HepG2 (cell line): ENCODE results near the gene GGCT.

Experiments
- ATAD3A ChIP-seq: sonication (generic); formaldehyde crosslinking; IDR thresholded peaks from 2 replicates; pipeline ENCODE4 v1.4.0; 2020; ENCODE audit warnings: missing genetic modification reagents
- CHD2 ChIP-seq: IDR thresholded peaks from 2 replicates; pipeline ENCODE4 v1.6.1; 2011; ENCODE audit warnings: low read depth, low read length, improper control_type of control experiment
- ETV6 ChIP-seq: sonication (generic); formaldehyde crosslinking; conservative IDR thresholded peaks from 2 replicates; pipeline ENCODE4 v1.4.0; 2020; ENCODE audit warnings: missing genetic modification reagents
- SMC3 ChIP-seq: IDR thresholded peaks from 2 replicates; pipeline ENCODE4 v1.6.1; 2011; ENCODE audit warnings: low read length, improper control_type of control experiment
- ZNF180 ChIP-seq: sonication (generic); formaldehyde crosslinking; IDR thresholded peaks from 2 replicates; pipeline ENCODE4 v1.4.0; 2020; ENCODE audit warnings: low read depth, missing genetic modification reagents, borderline replicate concordance
- ZNF768 ChIP-seq: sonication (generic); formaldehyde crosslinking; IDR thresholded peaks from 2 replicates; pipeline ENCODE4 v1.4.0; 2020; ENCODE audit warnings: missing genetic modification reagents
- TF ChIP-seq, protein P1 (sequence below): sonication (generic); formaldehyde crosslinking; IDR thresholded peaks from 2 replicates; pipeline ENCODE4 v1.5.0; 2020; ENCODE audit warnings: mild to moderate bottlenecking, missing genetic modification reagents, moderate library complexity
- TF ChIP-seq, protein P2 (sequence below): fragments of 450-650 bp; IDR thresholded peaks from 2 replicates; pipeline ENCODE4 v1.6.1; 2017; ENCODE audit warnings: mild to moderate bottlenecking
- TF ChIP-seq, protein P3 (sequence below): sonication (generic); formaldehyde crosslinking; IDR thresholded peaks from 2 replicates; pipeline ENCODE4 v1.4.0; 2020; ENCODE audit warnings: missing genetic modification reagents

GRCh38 chr7:30546596-30546995, 42.0 kb upstream of the GGCT start:
- TF ChIP-seq, protein P1, sequence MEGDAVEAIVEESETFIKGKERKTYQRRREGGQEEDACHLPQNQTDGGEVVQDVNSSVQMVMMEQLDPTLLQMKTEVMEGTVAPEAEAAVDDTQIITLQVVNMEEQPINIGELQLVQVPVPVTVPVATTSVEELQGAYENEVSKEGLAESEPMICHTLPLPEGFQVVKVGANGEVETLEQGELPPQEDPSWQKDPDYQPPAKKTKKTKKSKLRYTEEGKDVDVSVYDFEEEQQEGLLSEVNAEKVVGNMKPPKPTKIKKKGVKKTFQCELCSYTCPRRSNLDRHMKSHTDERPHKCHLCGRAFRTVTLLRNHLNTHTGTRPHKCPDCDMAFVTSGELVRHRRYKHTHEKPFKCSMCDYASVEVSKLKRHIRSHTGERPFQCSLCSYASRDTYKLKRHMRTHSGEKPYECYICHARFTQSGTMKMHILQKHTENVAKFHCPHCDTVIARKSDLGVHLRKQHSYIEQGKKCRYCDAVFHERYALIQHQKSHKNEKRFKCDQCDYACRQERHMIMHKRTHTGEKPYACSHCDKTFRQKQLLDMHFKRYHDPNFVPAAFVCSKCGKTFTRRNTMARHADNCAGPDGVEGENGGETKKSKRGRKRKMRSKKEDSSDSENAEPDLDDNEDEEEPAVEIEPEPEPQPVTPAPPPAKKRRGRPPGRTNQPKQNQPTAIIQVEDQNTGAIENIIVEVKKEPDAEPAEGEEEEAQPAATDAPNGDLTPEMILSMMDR = no peak
- TF ChIP-seq SMC3 (no peak), ETV6 (CRISPR knock-in tag) (no peak), ATAD3A (no peak), ZNF180 (CRISPR knock-in tag) (no peak), CHD2 (no peak), ZNF768 (no peak)
- TF ChIP-seq, protein P2, sequence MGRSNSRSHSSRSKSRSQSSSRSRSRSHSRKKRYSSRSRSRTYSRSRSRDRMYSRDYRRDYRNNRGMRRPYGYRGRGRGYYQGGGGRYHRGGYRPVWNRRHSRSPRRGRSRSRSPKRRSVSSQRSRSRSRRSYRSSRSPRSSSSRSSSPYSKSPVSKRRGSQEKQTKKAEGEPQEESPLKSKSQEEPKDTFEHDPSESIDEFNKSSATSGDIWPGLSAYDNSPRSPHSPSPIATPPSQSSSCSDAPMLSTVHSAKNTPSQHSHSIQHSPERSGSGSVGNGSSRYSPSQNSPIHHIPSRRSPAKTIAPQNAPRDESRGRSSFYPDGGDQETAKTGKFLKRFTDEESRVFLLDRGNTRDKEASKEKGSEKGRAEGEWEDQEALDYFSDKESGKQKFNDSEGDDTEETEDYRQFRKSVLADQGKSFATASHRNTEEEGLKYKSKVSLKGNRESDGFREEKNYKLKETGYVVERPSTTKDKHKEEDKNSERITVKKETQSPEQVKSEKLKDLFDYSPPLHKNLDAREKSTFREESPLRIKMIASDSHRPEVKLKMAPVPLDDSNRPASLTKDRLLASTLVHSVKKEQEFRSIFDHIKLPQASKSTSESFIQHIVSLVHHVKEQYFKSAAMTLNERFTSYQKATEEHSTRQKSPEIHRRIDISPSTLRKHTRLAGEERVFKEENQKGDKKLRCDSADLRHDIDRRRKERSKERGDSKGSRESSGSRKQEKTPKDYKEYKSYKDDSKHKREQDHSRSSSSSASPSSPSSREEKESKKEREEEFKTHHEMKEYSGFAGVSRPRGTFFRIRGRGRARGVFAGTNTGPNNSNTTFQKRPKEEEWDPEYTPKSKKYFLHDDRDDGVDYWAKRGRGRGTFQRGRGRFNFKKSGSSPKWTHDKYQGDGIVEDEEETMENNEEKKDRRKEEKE = no peak
- TF ChIP-seq, protein P3, sequence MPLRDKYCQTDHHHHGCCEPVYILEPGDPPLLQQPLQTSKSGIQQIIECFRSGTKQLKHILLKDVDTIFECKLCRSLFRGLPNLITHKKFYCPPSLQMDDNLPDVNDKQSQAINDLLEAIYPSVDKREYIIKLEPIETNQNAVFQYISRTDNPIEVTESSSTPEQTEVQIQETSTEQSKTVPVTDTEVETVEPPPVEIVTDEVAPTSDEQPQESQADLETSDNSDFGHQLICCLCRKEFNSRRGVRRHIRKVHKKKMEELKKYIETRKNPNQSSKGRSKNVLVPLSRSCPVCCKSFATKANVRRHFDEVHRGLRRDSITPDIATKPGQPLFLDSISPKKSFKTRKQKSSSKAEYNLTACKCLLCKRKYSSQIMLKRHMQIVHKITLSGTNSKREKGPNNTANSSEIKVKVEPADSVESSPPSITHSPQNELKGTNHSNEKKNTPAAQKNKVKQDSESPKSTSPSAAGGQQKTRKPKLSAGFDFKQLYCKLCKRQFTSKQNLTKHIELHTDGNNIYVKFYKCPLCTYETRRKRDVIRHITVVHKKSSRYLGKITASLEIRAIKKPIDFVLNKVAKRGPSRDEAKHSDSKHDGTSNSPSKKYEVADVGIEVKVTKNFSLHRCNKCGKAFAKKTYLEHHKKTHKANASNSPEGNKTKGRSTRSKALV (CRISPR knock-in tag) = no peak
